Upper lobe of left lung (tissue), 6 donors: ENCODE measurements around the gene KLHL24. TPM values are rescaled to one million over a fixed set of nuclear protein-coding genes. Genes with fewer than 3 reads are reported as not detected.

Experiments
- ATAC-seq, 2 donors: fragments of 200-7000 bp; cut with Tn5 transposase; one replicate each; pipeline ENCODE4 v1.9.1; 2022; ENCODE audit warnings: mild to moderate bottlenecking in 2 of 2, moderate library complexity in 2 of 2; ENCODE audit not compliant: low FRiP score in 2 of 2
- DNase-seq, 2 donors: peaks; one replicate each; pipeline ENCODE4 v3.0.0-alpha.2; 2019 to 2020
- H3K27ac ChIP-seq, 4 donors: fragments of 200-600 bp; sonication (generic); one replicate each; pipeline ENCODE4 v1.5.1; 2016 to 2019
- H3K27me3 ChIP-seq, 4 donors: fragments of 200-600 bp; sonication (generic); one replicate each; pipeline ENCODE4 v1.5.1; 2017 to 2019
- H3K36me3 ChIP-seq, 4 donors: fragments of 200-600 bp; sonication (generic); one replicate each; pipeline ENCODE4 v1.5.1; 2016 to 2019
- H3K4me1 ChIP-seq, 4 donors: fragments of 200-600 bp; sonication (generic); one replicate each; pipeline ENCODE4 v1.5.1; 2018 to 2019
- H3K4me3 ChIP-seq, 4 donors: fragments of 200-600 bp; sonication (generic); one replicate each; pipeline ENCODE4 v1.5.1; 2017 to 2019; ENCODE audit warnings: mild to moderate bottlenecking in 2 of 4, moderate library complexity in 1 of 4
- H3K9me3 ChIP-seq, 4 donors: fragments of 200-600 bp; sonication (generic); one replicate each; pipeline ENCODE4 v1.5.1; 2018 to 2019
- CTCF ChIP-seq, 6 experiments: fragments of 450-650 bp in 4 of 6; fragments of 200-600 bp in 2 of 6; sonication (generic) in 2 of 6; IDR thresholded peaks; one replicate each; pipeline ENCODE4 v1.5.1; 2016 to 2019; ENCODE audit warnings: antibody characterized with exemption in 6 of 6
- EP300 ChIP-seq, 4 donors: sonication (generic); formaldehyde crosslinking; IDR thresholded peaks; one replicate each; pipeline ENCODE4 v1.5.1; 2017; ENCODE audit warnings: antibody characterized with exemption in 4 of 4, control low read depth in 2 of 4
- POLR2A ChIP-seq, 4 donors: fragments of 450-650 bp; IDR thresholded peaks; one replicate each; pipeline ENCODE4 v1.5.1; 2016 to 2017; ENCODE audit warnings: antibody characterized with exemption in 4 of 4, mild to moderate bottlenecking in 2 of 4
- POLR2AphosphoS5 ChIP-seq, 2 donors: sonication (generic); formaldehyde crosslinking; IDR thresholded peaks; one replicate each; pipeline ENCODE4 v1.5.1; 2017; ENCODE audit warnings: antibody characterized with exemption in 2 of 2
- WGBS, 2 donors: methylation state at CpG; one replicate each; pipeline ENCODE4 v1.1.5; 2017 to 2018; 5-methylcytosine and 5-hydroxymethylcytosine counted together
- total RNA-seq, 6 donors: library from RNA; depleted of rRNA in 4 of 6; stranded (reverse); fragments of >200 nt in 4 of 6; gene quantifications; one replicate each; pipeline versions ENCODE4 v1.1.0 to v1.2.1, GENCODE V29; 2016 to 2021
- donor health status: DM: no; HTN: no; CAD: no; lungs with moderate emphysema.
- donor health status: DM: no; HTN: yes; CAD: no; lungs with severe emphysema.

The KLHL24 gene
- total RNA-seq, 6 donors from 2014 or later: 63.5 to 181 (median 104) TPM

GRCh38 chr3:183730361-183730760, 94.9 kb downstream of the KLHL24 start:
- Histone ChIP-seq H3K36me3 (peaks cover 13 to 83% (median 33%) of the 10 kb centered on the region in 4 donors), H3K4me1 (no peaks in the 10 kb centered on the region), H3K27me3 (no peaks in the 10 kb centered on the region), H3K4me3 (no peak overlapping the region), H3K27ac (no peak overlapping the region), H3K9me3 (no peaks in the 10 kb centered on the region)
- ATAC-seq (no peak), DNase-seq (no peak)
- no peak for TF ChIP-seq POLR2AphosphoS5 (IDR thresholded peaks at IDR 0.05)
- WGBS, 2 donors: 95 to 97% methylated on average over 2 of the region's 2 CpGs

GRCh38 chr3:183731611-183732010, 96.2 kb downstream of the KLHL24 start:
- Histone ChIP-seq H3K36me3 (peaks cover 4 to 81% (median 29%) of the 10 kb centered on the region in 4 donors), H3K27ac (no peak overlapping the region), H3K27me3 (no peaks in the 10 kb centered on the region), H3K4me3 (no peak overlapping the region), H3K4me1 (no peaks in the 10 kb centered on the region), H3K9me3 (no peaks in the 10 kb centered on the region)
- 95 to 97% methylated on average over 5 of the region's 5 CpGs for WGBS, 2 donors
- no peak for ATAC-seq
- TF ChIP-seq POLR2AphosphoS5 (IDR thresholded peaks at IDR 0.05): no peak
- no peak for TF ChIP-seq CTCF (IDR thresholded peaks at IDR 0.05)
- TF ChIP-seq EP300 (IDR thresholded peaks at IDR 0.05): no peak
- no peak for TF ChIP-seq POLR2A (IDR thresholded peaks at IDR 0.05)
- DNase-seq: no peak

- WGBS, 2 donors: 81 to 83% methylated on average over 7 of the region's 7 CpGs
- Histone ChIP-seq H3K27me3 (no peaks in the 10 kb centered on the region), H3K36me3 (peaks cover 4 to 79% (median 26%) of the 10 kb centered on the region in 4 donors), H3K9me3 (no peaks in the 10 kb centered on the region), H3K4me3 (no peak overlapping the region), H3K27ac (no peak overlapping the region), H3K4me1 (no peaks in the 10 kb centered on the region)
- no peak for ATAC-seq
- TF ChIP-seq POLR2AphosphoS5 (IDR thresholded peaks at IDR 0.05): no peak
- DNase-seq: no peak
These were observed 98.1 kb downstream of the KLHL24 start for GRCh38 chr3:183733553-183733952.

Other genes starting within 250 kb of the KLHL24 start
- gene MCF2L2, start 207.0 kb upstream of the KLHL24 start, total RNA-seq: 1 to 10 TPM in 4 of 6 donors, under 1 TPM in 2; 0.22 to 2.0 (median 1.2) TPM
- 10 to 100 TPM; 15.2 to 77.5 (median 25.6) TPM for gene KLHL6, start 79.9 kb upstream of the KLHL24 start, total RNA-seq
- 10 to 100 TPM; 23.9 to 65.0 (median 41.2) TPM for gene YEATS2, start 62.2 kb downstream of the KLHL24 start, total RNA-seq
- 1 to 10 TPM in 4 of 6 donors, under 1 TPM in 1, not detected in 1; 0.89 to 2.8 (median 2.1) TPM for gene MAP6D1, start 190.0 kb downstream of the KLHL24 start, total RNA-seq
- 10 to 100 TPM; 32.5 to 51.0 (median 40.5) TPM for gene PARL, start 249.3 kb downstream of the KLHL24 start, total RNA-seq